Measurements from ENCODE around the gene ZC3H18.

Gene ZC3H18

DNA sequence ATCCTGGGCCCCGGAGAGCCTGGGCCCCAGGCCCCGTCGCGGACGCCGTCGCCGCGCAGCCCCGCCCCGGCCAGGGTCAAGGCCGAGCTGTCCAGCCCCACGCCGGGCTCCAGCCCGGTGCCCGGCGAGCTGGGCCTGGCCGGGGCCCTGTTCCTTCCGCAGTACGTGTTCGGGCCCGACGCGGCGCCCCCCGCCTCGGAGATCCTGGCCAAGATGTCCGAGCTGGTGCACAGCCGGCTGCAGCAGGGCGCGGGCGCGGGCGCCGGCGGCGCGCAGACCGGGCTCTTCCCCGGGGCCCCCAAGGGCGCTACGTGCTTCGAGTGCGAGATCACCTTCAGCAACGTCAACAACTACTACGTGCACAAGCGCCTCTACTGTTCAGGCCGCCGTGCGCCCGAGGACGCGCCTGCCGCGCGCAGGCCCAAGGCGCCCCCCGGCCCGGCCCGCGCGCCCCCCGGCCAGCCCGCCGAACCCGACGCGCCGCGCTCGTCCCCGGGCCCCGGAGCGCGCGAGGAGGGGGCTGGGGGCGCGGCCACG lies 36.8 kb upstream of the ZC3H18 start:
- no peak for DNase-seq

DNA sequence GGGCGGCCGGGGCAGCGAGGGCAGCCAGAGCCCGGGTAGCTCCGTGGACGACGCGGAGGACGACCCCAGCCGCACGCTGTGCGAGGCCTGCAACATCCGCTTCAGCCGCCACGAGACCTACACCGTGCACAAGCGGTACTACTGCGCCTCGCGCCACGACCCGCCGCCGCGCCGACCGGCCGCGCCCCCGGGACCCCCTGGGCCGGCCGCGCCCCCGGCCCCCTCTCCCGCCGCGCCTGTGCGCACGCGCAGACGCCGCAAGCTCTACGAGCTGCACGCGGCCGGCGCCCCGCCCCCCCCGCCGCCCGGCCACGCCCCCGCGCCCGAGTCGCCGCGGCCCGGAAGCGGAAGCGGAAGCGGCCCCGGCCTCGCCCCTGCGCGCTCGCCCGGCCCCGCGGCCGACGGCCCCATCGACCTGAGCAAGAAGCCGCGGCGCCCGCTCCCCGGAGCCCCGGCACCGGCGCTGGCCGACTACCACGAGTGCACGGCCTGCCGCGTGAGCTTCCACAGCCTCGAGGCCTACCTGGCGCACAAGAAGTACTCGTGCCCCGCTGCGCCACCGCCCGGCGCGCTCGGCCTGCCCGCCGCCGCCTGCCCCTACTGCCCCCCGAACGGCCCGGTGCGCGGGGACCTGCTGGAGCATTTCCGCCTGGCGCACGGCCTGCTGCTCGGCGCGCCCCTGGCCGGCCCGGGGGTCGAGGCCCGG lies 36.1 kb upstream of the ZC3H18 start:
- DNase-seq: peak; percentile 55

DNA sequence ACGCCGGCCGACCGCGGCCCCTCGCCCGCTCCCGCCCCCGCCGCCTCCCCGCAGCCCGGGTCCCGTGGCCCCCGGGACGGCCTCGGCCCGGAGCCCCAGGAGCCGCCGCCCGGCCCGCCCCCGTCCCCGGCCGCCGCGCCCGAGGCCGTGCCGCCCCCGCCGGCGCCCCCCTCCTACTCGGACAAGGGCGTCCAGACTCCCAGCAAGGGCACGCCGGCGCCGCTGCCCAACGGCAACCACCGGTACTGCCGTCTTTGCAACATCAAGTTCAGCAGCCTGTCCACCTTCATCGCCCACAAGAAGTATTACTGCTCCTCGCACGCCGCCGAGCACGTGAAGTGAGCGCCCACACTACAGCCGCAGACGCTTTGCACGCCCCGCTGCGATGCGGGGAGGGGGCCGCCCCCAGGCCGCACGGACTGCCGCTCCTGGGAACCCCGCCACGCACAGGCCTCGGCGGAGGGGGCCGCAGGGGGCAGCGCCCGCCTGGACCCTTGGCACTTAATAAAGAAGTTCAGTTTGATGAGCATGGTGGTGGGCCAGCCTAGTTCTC lies 35.5 kb upstream of the ZC3H18 start:
- no peak for DNase-seq

- DNase-seq: no peak
Measured at GRCh38 chr16:88535191-88535856, 34.9 kb upstream of the ZC3H18 start.

DNA sequence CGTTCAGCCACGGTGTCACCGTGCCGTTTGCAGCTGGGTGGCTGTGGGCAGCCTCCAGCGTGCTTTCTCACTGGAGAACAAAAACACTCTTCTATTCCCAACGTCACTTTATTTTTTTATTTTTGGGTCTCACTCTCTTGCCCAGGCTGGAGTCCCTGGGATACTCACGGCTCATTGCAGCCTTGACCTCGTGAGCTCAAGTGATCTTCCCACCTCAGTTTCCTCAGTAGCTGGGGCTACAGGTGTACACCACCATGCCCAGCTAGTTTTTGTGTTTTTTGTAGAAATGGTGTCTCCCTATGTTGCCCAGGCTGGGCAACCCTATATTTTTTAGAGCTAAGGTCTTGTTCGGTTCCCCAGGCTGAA lies 34.4 kb upstream of the ZC3H18 start:
- no peak for DNase-seq

DNA sequence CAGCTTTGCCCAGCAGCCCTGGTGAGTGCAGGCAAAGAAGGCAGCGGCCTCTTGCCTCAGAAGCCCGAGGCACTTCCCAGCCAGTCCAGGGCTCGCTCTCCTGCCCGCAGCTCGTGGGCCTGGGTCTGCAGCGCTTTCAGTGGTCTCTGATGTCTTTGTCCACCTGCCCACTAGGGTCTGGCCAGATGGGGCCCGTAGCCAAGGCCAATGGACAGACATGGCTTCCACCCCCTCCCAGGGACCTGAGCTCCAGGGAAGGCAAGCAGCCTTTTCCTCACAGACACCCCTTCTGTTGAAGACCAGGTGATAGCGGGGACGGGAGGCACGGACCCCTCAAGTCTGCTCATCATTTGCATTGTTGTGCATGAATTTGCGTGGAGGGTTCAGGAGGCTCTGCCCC lies 33.7 kb upstream of the ZC3H18 start:
- DNase-seq: no peak

GRCh38 chr16:88536971-88537751 lies 33.0 kb upstream of the ZC3H18 start:
- DNase-seq: no peak

- no peak for DNase-seq
Measured at GRCh38 chr16:88537859-88538258, 32.3 kb upstream of the ZC3H18 start.

DNA sequence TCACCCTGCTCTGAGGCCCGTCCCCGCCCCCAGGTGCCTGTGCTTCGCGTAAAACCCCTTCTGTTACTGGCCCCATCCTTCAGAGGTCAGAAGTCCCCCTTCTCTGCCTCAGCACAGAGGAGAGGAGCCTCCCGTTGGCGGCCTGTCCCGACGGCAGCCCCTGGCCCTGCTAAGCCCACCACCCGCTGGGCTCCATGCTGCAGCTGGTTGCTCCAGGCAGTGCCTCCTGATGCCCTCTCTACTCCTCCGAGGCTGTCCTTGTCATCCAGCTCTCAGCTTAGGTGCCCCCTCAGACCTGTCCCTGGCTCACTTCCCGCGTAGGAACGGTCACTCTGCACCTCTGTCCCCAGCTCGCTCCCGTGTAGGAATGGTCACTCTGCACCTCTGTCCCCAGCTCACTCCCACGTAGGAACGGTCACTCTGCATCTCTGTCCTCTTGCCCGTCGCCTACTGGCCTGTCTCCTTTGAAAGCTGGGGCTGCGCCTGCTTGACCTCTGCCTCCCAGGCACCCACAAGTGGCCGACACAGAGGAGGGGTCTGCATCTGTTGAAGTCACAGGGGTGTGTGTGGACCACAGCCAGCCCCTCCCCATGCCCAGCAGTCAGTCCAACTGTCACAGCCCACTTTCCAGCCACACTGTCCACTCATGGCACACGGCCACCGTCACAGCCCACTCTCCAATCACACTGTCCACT lies 31.7 kb upstream of the ZC3H18 start:
- DNase-seq: no peak

GRCh38 chr16:88539261-88539651 lies 30.9 kb upstream of the ZC3H18 start:
- no peak for DNase-seq

- no peak for DNase-seq
Measured at GRCh38 chr16:88539652-88540345, 30.4 kb upstream of the ZC3H18 start.

DNA sequence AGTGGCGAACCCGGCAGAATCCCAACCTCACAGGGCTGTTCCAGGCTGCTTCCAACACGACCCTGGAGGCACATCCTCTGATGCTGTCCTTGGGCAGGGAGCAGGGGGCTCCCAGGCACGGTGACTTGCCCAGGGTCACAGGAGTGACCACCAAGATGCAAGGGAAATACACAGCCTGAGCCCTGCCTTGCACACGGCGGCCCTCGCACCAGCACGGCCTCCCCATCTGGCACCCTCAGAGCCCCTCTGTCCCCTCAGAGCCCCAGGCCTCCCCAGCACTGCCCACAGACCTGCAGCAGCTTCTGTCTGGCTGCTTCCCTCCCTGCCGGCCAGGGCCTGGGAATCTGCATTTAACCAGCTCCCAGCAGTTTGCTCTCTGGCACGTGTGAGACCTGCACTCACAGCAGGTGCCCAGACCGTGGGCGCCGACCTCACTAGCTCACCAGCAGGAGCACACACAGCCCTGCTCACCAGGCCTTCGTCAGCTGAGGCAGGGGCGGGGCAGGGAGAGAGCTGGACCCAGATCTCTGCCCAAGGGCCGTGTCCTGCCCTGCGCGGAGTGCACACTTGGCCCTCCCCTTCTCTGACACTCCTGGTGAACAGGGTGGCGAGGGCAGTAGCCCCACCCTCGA lies 29.7 kb upstream of the ZC3H18 start:
- DNase-seq: no peak

GRCh38 chr16:88541831-88542616 lies 28.2 kb upstream of the ZC3H18 start:
- no peak for DNase-seq

DNA sequence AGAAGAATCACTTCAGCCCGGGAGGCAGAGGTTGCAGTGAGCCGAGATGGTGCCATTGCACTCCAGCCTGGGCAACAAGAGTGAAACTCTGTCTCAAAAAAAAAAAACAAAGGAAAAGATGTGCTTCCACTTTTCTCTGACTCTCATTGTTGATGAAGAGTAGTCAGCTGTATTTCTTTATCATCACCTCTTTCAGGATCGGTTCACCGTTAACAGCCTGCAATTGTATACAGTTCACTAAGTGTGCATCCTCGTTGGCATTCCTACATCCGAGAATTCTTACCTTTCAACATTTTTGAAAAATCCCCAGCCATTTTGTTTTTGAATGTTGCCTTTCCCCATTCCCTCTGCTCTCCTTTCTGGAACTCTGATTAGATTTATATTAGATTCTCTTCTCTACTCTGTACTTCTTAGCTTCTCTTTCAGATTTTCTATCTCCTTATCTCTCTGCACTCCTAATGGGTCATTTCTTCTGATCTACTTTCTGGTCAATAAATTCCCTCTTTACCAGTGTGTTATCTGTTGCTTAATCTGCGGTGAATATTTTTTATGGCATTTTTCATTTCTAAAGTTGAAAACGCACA lies 26.9 kb upstream of the ZC3H18 start:
- DNase-seq: no peak

- DNase-seq: no peak
Measured at GRCh38 chr16:88545781-88546180, 24.4 kb upstream of the ZC3H18 start.

- no peak for DNase-seq
Measured at GRCh38 chr16:88548131-88548874, 21.9 kb upstream of the ZC3H18 start.

GRCh38 chr16:88548985-88549384 lies 21.2 kb upstream of the ZC3H18 start:
- no peak for DNase-seq

- no peak for DNase-seq
Measured at GRCh38 chr16:88549671-88550245, 20.4 kb upstream of the ZC3H18 start.

GRCh38 chr16:88550246-88550661 lies 19.9 kb upstream of the ZC3H18 start:
- no peak for DNase-seq

Measured in NCI-H1048 (cell line).